Measurements from ENCODE around the gene BAG1.

The BAG1 gene

DNA sequence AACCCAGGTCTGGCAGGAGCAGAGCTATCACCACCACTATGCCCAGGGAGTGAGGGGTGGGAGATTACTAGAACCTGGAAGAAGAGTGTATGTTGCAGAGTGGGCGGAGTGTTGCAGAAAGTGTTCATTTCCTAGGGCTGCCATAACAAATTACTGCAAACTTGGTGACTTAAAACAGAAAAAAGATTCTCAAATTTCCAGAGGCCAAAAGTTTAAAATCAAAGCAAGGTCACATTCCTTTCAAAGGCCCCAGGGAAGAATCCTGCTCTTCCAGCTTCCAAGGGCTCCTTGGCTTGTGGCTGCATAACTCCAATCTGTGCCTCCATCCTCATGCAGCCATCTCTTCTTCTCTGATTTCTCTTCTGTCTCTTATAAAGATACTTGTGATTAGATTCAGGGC lies 55.1 kb downstream of the BAG1 start:
- no peak for DNase-seq

GRCh38 chr9:33202552-33203201 lies 61.8 kb downstream of the BAG1 start:
- peak; percentile 75 for DNase-seq

Data from right hindlimb (tissue), 1 donor.